Measurements from ENCODE around the gene NANS. TPM values are rescaled to one million over a fixed set of nuclear protein-coding genes. Genes with fewer than 3 reads are reported as not detected.

NANS gene
- total and polyA plus RNA-seq, 2 of the 8 experiments (the other 6 are each of a cell fraction or from before 2014, with no cell fraction given): 56.5 to 67.3 TPM

GRCh38 chr9:98009936-98010335, 46.6 kb upstream of the NANS start:
- no peak for DNase-seq (ENCODE audit: low read depth in 1 of 2, low spot score in 2 of 2)
- H3K23me2 ChIP-seq (ENCODE audit: low read depth, low read length): no peaks in the 10 kb centered on the region
- no peak for FAIRE-seq
- TF ChIP-seq RBBP5 (IDR thresholded peaks at IDR 0.05; ENCODE audit: borderline replicate concordance, low read depth, low read length) (no peak), NRF1 (IDR thresholded peaks at IDR 0.05; ENCODE audit: low read depth, low read length) (no peak), GABPA (IDR thresholded peaks at IDR 0.05; ENCODE audit: borderline replicate concordance, insufficient read depth, low read length) (no peak), BCL11A (IDR thresholded peaks at IDR 0.05; ENCODE audit: low read depth in 2 of 2, low read length in 2 of 2) (no peak), GTF2F1 (IDR thresholded peaks at IDR 0.05; ENCODE audit: borderline replicate concordance, low read depth, low read length) (no peak), KDM1A (IDR thresholded peaks at IDR 0.05; ENCODE audit: borderline replicate concordance, low read length) (no peak), HDAC6 (IDR thresholded peaks at IDR 0.05; ENCODE audit: low read depth, low read length) (no peak), CEBPB (IDR thresholded peaks at IDR 0.05; ENCODE audit: low read depth, low read length) (no peak), E2F6 (IDR thresholded peaks at IDR 0.05) (no peak), ASH2L (IDR thresholded peaks at IDR 0.05; ENCODE audit: low read length) (no peak), JUN (IDR thresholded peaks at IDR 0.05; ENCODE audit: low read depth, low read length) (no peak)

More at GRCh38 chr9:98009936-98010335, 46.6 kb upstream of the NANS start:
- peaks cover 6 to 69% (median 38%) of the 10 kb centered on the region in 4 experiments for H3K36me3 ChIP-seq (ENCODE audit: control insufficient read depth in 2 of 4, insufficient read depth in 4 of 4, low read length in 3 of 4)
- no peak overlapping the region for H3K4me2 ChIP-seq (ENCODE audit: insufficient read depth in 1 of 2, low read depth in 2 of 2, low read length in 2 of 2)
- ChIA-PET POLR2A (ENCODE audit: partially characterized antibody) (no interaction called here), CTCF (ENCODE audit: partially characterized antibody) (interaction anchor here (0.6 to 1.6 kb wide), 4 partner anchors 25 to 552 kb away, joined by 3 to 5 read pairs (median 4); no protein-coding TSS in a partner anchor)
- no peak overlapping the region for H2BK120ac ChIP-seq (replicated peaks; ENCODE audit: low read depth, low read length)
- no peak overlapping the region for H2AFZ ChIP-seq (ENCODE audit: low read length)
- no peak overlapping the region for H2BK15ac ChIP-seq (ENCODE audit: low read length)
- no peak overlapping the region for H3K56ac ChIP-seq (replicated peaks; ENCODE audit: insufficient read length, low read depth, low read length)
- no peak overlapping the region for H3K4me3 ChIP-seq (ENCODE audit: extremely low read depth in 1 of 4, insufficient read depth in 2 of 4, low read depth in 3 of 4, low read length in 4 of 4)
- no peak overlapping the region for H2BK12ac ChIP-seq (ENCODE audit: low read depth, low read length)
- no peaks in the 10 kb centered on the region for H3K27me3 ChIP-seq (replicated peaks in 1 of 4; ENCODE audit: control insufficient read depth in 3 of 4, extremely low read depth in 1 of 4, insufficient read depth in 3 of 4, low read length in 3 of 4)
- no peak overlapping the region for H3K14ac ChIP-seq (ENCODE audit: insufficient read length)
- H3K23ac ChIP-seq (ENCODE audit: insufficient read length): no peak overlapping the region
- H3K79me2 ChIP-seq (ENCODE audit: control insufficient read depth in 1 of 2, insufficient read depth in 2 of 2, low read length in 2 of 2): no peaks in the 10 kb centered on the region
- no peak overlapping the region for H4K5ac ChIP-seq (ENCODE audit: insufficient read length, low read depth, low read length)
- 89% methylated on average over 1 of the region's 1 CpG; no CpG with 5 or more reads in 1 of the 2 experiments for WGBS, 2 experiments (ENCODE audit: extremely low coverage in 1 of 2, insufficient coverage in 1 of 2, insufficient read length in 1 of 2, insufficient replicate concordance in 2 of 2, low coverage in 1 of 2, low lambda C conversion rate in 2 of 2, missing lambda C conversion rate in 1 of 2)
- no peak overlapping the region for H3K27ac ChIP-seq (ENCODE audit: low read depth, low read length)
- no peak overlapping the region for H2BK5ac ChIP-seq (ENCODE audit: low read depth, low read length)
- H3K4me1 ChIP-seq (replicated peaks in 1 of 4; ENCODE audit: control insufficient read depth in 3 of 4, insufficient read depth in 4 of 4, low read length in 3 of 4): no peaks in the 10 kb centered on the region
- H2BK20ac ChIP-seq (ENCODE audit: low read length): no peak overlapping the region
- H3K18ac ChIP-seq (ENCODE audit: extremely low read depth, low read length): no peak overlapping the region
- H3K79me1 ChIP-seq (ENCODE audit: low read depth, low read length): no peaks in the 10 kb centered on the region
- H4K20me1 ChIP-seq (replicated peaks in 1 of 2; ENCODE audit: control insufficient read depth in 1 of 2, insufficient read depth in 2 of 2, low read length in 2 of 2): peaks cover 2 to 6% of the 10 kb centered on the region in 2 experiments
- H3K9ac ChIP-seq (replicated peaks in 1 of 4; ENCODE audit: extremely low read depth in 1 of 4, low read depth in 3 of 4, low read length in 3 of 4): no peak overlapping the region
- no peak overlapping the region for H4K8ac ChIP-seq (ENCODE audit: extremely low read depth, insufficient read depth, low read length)
- no peak overlapping the region for H2AK5ac ChIP-seq (ENCODE audit: low read depth, low read length)
- H4K91ac ChIP-seq (replicated peaks; ENCODE audit: insufficient read length, low read length): no peak overlapping the region
- no peaks in the 10 kb centered on the region for H3K9me3 ChIP-seq (ENCODE audit: insufficient read depth in 2 of 2, low read depth in 1 of 2, low read length in 1 of 2)
- H3K4ac ChIP-seq (replicated peaks; ENCODE audit: insufficient read length, low read depth, low read length): no peak overlapping the region
